HG03097 (cell line): ENCODE results near the gene MAP2K7.
A peak's percentile ranks its signal among the peaks of the same experiment; 100 is the strongest.
"Not testable (repeated sequence)": the region's sequence is repeated elsewhere in the genome, so short reads cannot be mapped to it uniquely, and the experiment has no call there.

ENCODE experiments used
- ATAC-seq: cut with Tn5 transposase; IDR thresholded peaks from one replicate; pipeline ENCODE4 v1.9.1; 2021; ENCODE audit not compliant: unreplicated experiment, low FRiP score

Gene MAP2K7

DNA sequence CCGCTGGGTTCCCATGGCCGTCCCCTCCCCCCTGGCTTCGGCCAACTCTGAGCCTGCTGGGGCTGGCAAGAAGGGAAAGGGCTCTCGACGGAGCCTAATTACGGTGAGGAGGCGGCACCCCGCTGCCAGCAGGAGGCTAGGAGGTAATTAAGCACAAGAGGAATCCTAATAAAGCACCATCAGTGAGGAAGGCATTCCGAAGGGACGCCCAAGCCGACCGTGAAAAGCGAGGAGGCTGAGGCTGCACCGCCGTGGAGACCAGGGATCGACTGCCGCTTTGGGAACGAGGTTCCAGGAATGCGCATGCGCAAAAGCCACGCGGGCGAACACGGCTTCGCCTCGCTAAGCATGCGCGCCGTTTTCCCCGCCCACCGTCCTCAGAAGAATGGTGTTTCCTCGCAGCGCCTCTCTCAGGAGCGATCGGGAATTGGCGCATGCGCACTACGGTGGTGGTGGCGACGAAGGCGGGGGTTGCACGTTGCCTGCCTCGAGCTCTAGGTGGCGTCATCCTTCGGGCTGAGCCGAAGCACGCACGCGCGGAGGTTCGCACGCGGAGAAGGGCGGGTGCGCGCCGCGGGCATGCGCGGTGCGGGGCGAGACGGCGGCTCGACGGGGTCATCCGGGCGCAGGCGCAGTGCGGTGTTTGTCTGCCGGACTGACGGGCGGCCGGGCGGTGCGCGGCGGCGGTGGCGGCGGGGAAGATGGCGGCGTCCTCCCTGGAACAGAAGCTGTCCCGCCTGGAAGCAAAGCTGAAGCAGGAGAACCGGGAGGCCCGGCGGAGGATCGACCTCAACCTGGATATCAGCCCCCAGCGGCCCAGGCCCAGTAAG, at the start of gene MAP2K7:
Gene MAP2K7 (plus strand): TSS at position 634 of the 830 bp plus-strand sequence. CDS start 68 bp downstream, at position 702.
- peak; percentile 83 for ATAC-seq

DNA sequence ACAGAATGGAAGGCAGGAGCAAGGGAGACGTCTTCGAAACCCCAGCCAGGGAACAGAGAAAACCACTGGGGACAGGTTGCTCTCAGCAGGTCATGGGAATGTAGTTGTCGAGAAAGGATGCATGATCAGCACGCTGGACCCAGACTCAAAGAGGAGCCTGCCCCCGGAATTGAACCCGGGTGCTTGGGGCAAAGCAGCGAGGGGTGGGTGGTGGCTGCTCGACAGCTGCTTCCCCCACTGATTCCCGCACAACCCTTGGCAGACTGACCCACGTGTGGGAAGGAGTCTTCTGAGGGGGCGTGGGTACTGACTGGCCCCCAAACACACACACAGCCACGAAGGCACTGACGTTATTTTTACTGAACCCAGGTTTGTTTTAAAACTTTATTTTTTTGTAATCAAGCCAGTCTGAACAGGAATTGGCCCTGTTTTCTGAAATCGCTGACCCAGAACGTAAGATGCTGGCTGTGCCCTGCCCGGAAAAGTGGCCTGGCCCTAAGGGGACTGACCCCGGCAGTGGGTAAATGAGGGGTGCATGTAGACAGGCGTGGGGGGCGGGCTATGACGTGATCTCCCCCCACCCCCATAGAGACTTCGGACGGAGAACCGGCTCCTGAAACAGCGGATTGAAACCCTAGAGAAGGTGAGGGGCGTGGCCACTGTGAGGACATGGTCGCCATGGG, 48.1 kb upstream of the MAP2K7 start:
- ATAC-seq, result no peak

DNA sequence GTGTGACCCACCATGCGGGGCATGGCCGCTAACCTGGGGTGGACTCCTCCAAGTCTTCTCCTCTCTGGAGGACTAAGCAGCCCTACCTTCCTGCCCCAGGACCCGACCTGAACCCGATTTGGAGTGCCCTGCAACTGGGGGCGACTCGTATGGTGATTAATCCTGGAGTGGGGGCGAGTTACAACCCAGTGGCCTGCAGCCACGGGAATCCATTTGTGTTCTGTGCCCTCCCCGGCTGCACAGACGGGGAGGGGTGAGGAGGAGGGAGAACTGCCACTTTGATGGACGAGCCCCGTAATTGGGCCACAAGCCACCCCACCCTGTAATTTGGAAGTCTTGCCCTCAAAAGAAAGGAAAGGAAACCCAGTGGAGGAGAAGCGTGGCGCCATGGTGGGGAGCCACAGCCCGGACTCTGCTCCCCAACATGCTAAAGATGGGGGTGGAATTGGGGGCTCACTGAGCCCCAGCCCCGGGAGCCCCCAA, 47.5 kb upstream of the MAP2K7 start:
- no peak for ATAC-seq

DNA sequence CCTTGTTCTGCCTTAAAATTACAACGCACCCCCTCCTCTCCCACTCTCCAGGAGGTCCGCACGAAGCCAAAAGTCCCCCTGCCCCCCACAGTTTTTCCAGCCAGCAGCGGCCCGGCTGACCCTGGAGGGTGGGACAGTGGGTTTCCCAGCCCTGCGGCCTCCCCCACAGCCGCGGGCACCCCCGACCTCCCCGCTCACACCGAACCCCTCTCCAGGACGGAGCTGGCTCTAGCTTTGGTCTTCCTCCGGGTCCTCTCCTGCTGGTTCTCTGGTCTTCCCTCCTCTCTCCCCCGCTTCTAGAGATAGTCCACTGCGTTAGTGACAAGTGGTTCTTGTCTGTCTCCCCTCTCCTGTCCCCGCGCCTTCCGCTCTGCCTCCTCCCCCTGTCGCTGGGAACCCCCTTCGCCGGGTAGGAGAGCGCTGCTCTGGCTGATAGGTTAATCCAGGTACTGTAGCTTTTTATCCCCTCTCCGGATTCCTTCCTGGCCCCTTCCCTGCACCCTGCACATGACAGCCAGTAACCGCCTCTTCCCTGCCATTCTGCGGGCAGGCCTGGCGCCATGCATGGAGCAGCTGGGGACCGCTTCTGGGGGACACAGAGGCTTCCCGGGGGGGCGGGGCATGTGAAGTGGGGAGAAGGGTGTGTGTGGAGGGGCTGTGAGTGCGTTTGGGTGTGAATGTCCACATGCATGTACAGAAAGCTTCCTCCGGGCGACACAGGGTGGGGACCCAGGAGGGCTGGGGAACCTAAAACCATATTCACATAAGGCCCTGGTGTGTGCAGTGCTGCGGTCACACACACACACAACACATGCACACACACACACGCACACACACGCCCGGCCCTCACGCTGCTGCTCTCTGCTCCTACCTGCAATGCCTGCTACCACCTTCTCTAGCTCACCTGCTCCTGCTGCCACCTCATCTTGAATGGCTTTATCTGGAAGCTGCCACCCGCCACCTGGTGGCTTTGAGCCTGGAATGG, 46.7 kb upstream of the MAP2K7 start:
- ATAC-seq, result no peak

DNA sequence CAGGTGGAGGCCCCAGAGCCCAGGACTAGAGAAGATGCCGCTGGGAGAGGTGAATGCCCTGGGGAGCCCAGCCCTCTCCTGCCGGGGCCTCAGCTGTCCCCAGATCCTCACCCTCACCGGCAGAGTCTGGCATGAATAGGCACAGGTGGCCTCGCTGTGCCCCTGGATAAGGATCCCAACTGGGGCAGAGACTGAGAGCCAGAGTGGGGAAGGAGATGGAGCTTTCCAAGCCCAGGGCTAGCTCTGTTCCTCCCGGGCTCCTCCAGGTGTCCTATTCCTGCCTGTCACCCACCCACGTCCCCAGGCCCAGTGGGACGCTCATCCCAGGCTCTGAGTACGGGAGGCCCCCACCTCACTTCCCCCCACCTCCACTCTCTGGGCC, 46.0 kb upstream of the MAP2K7 start:
- ATAC-seq, result no peak

DNA sequence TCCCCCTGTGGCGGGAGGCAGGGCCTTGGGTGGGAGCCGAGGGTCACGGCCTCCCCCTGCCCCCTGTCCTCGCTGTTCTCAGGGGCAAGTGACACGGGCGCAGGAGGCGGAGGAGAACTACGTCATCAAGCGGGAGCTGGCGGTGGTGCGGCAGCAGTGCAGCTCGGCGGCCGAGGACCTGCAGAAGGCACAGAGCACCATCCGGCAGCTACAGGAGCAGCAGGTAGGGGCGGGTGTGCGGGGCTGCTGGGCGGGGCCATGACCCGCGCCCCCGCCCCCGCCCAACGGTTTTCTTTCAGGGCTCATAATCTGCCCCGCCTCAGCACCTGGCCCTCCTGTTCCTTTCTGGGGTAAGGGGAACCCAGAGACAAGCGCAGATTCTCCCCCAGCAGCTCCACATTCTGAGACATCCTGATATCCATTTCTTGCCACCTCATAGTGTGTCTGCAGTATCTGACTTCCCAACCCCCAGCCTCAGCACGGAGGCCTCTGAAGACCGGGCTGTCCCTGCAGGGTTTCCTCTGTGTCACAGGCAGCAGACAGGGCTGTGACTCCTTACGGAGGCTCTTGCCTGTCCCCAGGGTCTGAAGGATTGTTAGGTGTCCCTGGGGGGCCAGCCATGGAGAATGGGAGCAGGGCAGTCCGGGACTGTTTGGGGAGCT, 45.4 kb upstream of the MAP2K7 start:
- ATAC-seq, result no peak

DNA sequence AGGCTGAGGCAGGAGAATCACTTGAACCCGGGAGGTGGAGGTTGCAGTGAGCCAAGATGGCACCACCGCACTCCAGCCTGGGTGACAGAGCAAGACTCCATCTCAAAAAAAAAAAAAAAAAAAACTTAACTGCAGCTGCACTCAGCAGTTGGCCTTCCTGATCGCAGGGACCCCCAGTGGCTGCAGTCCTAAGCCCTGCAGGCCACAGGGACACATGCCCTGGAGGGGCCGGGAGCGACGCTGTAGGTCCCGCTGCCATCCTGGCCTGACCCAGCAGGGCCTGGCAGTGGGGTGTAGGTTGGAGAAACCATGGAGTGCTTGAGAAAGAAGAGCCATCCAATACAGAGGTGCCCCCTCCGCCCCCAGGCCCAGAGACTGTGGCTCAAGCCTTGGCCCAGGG, 44.6 kb upstream of the MAP2K7 start:
- ATAC-seq, result not testable (repeated sequence)

DNA sequence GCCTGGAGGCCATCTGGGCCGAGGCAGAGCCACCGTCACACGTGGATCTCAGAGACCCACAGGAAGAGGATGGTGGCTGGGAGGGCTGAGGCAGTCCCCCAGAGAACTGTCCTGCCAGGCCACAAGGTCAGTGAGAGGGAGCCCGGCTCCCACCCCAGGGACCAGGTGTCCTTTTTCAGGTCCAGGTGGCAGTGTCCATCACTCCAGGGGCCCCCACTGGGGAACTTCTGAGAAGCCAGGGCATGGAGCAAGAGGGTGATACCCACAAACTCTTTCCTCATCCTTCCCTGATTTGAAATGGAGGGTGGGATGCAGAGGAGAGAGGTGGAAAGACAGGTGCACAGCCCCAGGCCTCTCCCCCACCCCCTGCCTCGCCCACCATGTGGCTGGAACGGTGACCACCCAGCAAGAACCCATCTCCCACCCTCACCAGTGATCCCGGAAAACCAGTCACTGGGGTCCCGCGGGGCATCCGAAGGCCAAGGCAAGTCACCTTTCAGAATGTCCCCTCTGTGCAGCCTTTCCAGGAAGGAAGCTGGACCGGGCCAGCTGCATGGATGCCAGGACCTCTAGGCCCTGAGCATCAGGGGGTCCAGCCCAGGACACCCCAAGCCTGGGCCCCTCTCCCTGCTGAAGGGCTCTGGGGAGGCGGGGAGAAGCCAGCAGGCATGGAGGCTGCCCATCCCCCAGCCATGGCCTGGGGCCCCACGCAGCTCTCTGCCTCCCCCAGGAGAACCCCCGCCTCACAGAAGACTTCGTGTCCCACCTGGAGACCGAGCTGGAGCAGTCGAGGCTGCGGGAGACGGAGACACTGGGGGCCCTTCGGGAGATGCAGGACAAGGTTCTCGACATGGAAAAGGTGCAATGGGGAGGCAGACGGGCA, 43.6 kb upstream of the MAP2K7 start:
- ATAC-seq, result no peak

DNA sequence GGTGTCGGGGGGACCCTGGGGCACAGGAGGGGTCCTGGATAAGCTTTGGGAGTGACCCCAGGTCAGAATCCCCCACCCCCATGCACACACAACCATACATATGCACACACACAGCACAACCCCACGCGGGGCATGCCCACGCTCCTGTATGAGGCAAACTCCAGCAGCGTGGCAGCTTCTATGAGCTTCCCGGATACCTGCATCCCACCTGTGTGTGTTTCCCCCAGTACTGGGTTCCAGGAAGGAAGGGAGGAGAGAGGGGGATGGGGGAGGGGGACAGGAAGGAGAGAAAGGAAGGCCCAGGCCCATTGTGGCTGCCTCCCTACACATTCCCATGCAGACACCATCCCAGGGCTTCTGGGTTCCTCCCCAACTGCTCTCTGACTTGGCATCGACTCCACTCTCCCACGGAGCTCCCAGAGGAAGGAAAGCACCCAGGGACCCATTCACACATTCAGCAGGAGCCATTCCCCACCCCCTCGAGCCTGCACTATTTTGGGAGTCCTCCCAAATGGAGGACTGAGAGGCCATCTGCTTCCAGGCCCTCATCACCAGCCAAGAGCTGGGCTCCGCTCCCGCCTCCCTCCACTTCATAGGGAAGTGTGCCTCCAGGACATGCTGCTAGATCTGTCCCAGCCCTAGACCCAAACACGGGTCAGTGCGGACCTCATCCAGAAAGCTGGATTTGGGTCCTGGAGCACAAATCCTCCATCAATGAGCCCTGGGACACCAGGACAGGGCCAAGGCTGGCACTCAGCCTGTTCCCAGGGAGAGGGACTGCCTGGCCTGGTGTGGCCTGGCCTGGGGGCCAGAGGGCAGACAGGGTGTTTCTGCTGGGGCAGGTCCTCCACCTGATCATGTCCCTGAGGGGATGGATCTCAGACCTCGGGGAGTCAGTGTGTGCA, 42.7 kb upstream of the MAP2K7 start:
- no peak for ATAC-seq

DNA sequence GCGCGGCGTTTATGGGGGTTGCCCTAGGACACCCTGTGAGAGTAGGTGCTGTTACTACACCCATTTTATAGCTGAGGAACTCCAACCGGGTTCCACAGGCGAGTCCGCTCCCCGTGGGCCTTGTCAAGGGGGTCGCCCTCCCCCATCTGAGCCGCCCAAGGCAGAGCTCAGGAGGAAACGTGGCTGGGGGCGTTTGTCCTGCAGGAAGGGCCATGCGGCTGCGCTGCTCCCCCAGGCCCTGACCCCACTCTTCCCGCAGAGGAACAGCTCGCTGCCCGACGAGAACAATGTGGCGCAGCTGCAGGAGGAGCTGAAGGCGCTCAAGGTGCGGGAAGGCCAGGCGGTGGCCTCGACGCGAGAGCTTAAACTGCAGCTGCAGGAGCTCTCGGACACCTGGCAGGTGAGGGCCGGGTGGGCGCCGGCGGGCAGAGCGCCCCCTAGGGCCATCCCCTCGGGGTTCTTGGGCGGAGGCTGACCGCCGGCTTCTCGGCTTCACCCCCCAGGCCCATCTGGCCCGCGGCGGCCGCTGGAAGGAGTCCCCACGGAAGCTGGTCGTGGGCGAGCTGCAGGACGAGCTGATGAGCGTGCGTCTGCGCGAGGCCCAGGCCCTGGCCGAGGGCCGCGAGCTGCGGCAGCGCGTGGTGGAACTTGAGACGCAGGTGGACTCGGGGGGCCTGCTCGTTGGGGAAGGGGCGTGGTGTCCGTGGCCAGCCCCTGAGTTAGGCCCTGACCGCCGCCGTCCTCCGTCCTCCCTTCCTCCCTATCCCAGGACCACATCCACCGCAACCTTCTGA, 41.9 kb upstream of the MAP2K7 start:
- ATAC-seq, result no peak

DNA sequence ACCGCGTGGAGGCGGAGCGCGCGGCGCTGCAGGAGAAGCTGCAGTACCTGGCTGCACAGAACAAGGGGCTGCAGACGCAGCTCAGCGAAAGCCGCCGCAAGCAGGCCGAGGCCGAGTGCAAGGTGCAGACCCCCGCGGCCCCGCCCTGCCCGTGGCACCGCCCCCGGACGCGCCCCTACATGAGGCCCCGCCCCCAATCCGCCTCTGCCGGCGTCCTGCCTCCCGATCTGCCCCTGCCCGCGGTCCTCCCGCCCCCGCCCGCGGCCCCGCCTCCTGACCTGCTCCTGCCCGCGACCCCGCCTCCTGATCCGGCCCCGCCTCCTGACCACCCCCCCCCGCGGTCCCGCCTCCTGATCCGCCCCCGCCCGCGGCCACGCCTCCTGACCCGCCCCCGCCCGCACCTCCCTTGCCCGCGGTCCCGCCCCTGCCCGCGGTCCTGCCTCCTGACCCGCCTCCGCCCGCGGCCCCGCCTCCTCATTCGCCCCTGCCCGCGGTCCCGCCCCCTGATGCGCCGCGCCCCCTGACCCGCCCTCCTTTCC, 41.2 kb upstream of the MAP2K7 start:
- no peak for ATAC-seq

DNA sequence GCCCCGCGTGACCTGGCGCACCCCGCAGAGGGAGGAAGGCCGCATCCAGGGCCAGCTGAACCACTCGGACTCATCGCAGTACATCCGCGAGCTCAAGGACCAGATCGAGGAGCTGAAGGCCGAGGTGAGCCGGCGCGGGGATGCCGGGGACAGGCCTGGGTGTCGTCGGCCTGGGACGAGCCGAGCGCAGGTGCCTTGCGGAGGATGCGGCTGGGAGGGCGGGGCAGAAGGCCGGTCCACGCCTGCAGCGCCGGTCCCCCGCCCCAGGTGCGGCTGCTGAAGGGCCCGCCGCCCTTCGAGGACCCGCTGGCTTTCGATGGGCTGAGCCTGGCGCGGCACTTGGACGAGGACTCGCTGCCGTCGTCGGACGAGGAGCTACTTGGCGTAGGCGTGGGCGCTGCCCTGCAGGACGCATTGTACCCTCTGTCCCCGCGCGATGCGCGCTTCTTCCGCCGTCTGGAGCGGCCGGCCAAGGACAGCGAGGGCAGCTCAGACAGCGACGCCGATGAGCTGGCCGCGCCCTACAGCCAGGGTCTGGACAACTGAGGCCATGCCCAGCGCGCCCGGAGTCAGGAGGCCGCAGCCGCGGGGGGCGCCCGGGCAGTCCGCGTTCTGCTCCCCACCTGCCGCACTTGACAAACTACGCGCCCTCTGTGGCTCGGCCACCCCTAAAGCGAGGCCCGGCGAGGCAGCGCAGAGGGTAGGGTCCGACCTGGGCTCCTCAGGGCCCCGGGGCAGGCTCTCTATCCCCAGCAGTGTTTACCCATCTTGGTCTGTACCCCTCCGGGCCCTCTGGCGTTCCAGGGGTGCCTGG, 40.3 kb upstream of the MAP2K7 start:
- ATAC-seq, result no peak

DNA sequence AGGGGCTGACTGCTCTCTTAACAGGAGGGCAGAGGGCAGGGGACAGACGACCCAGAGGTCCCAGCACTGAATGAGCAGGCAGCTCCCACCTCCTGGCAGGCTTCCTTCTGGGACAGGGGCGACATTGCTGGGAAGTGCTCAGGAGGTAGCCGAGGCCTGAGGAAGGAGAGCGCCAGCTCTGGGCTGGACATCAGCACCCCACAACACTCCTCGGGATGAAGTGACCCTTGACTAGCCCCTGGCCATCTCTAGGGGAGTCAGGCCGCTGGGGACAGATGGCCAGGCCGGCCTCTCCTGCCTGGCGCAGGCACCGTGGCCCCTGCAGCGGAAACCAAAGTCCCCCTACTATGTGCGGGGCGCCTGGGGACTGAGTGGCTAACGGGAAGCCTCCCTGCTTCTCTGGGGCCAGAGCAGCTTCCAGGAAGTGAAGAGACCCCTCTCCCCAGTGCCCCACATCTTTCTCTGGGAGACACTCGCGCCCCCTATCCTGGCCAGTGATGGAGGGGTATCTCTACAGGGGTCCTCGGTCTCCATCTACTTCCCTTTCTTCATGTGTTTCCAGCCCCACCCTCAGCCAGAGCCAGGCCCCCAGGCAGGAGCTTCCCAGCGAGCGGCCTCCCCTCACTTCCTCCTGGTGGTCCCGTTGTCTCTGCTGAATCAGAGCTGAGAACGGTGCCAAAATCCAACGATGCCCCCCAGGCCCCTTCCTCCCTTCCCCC, 39.5 kb upstream of the MAP2K7 start:
- no peak for ATAC-seq

DNA sequence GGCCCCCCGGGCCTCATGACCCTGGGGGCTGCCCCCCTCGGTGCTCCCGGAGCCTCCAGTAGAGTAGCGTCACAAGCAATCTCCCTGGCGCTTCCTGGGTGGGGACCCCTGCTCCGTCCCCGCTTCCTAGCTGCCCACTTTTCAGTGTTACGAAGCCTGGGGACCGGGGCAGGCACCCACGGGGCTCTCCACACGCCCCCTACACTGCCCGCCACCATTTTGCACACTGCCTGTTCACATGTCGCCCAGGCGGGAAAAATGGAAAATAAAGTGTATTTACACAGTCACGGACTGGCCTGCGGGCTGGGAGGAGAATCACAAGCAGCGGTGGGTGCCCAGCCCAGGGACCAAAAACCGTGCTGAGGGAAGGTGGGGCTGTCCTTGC, 39.0 kb upstream of the MAP2K7 start:
- no peak for ATAC-seq

DNA sequence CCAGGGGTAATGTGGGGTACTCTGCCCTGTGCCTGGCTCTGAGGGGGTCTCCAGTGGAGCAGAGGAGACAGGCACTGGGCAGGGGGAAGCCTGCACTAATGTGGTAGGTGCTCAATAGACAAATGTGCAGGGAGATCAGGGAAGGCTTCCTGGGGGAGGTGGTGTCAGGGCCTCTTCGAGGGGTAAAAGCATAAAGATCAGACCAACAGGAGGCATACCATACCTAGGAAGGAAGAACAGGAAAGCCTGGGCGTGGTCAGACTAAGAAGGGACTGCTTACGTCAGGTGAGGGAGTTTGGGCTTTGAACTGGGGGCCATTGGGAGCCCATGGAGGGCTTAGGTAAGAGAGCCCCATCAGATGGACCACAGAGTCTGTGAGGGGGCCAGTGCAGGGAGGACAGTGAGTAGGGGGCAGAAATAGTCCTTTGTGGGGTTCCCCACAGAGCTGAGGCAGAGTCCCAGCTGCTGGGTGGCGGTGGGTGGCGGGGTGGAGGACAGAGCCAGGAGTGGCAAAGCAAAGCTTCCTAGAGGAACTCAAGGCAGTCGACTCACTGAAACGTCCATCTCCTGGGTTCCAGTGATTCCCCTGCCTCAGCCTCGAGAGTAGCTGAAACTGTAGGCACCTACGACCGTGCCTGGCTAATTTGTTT, 38.3 kb upstream of the MAP2K7 start:
- ATAC-seq, result no peak
